K562 (cell line): Measurements from ENCODE around the gene P2RY6. TPM values are rescaled to one million over a fixed set of nuclear protein-coding genes. Genes with fewer than 3 reads are reported as not detected.

Experiments
- ATAC-seq: fragments of 200-7000 bp; cut with Tn5 transposase; 3 replicates; pipeline ENCODE4 v1.9.1; 2020; ENCODE audit warnings: moderate library complexity
- BruUV-seq: library from RNA; stranded (reverse); fragments of 400-500 nt; replicated peaks from 2 replicates; lab custom pipeline; 2021; lab: Mats Ljungman, UMichigan
- CTCF ChIA-PET: fragments of 300-600 bp; formaldehyde crosslinking; extraction: SDS; loops from one replicate; lab custom pipeline; 2021; ENCODE audit warnings: low intra/inter-chr PET ratio; lab: Yijun Ruan, JAX
- POLR2A ChIA-PET: fragments of 300-600, 350-650 bp; sonication (Branson Sonifier 250); formaldehyde crosslinking; extraction: SDS; loops from one replicate; lab custom pipeline; 2021; ENCODE audit warnings: antibody characterized with exemption, inconsistent platforms; lab: Yijun Ruan, JAX
- DNase-seq, 4 experiments: peaks; one replicate each; pipeline versions ENCODE4 v3.0.0 to v3.0.0-alpha.2; 2011 to 2018; ENCODE audit warnings: low spot score in 3 of 4, mixed read lengths in 3 of 4; ENCODE audit errors: extremely low read depth in 1 of 4
- FAIRE-seq: peaks from 2 replicates; lab custom pipeline; 2011; peaks lifted over from hg19 to GRCh38; lab: Jason Lieb, UNC
- H2AFZ ChIP-seq: 2 replicates; pipeline ENCODE4 v1.6.0; 2011; ENCODE audit warnings: low read depth, low read length, control low read depth, inconsistent platforms
- H3K27ac ChIP-seq: fragments of 200-600 bp; 3 replicates; pipeline ENCODE4 v1.8.0; 2011; ENCODE audit warnings: low read depth, mild to moderate bottlenecking, control low read depth, inconsistent platforms, low read length, moderate library complexity, mixed read lengths; ENCODE audit errors: extremely low read depth
- H3K27me3 ChIP-seq, 2 experiments: fragments of 300-600 bp in 1 of 2; 2 replicates in 1 of 2; 3 replicates in 1 of 2; pipeline versions ENCODE4 v1.6.0 to v1.8.0; 2011; ENCODE audit warnings: inconsistent platforms in 2 of 2, low read length in 2 of 2, mild to moderate bottlenecking in 1 of 2, mixed read lengths in 1 of 2, moderate library complexity in 1 of 2; ENCODE audit not compliant: control insufficient read depth in 2 of 2, insufficient read depth in 2 of 2
- H3K36me3 ChIP-seq: fragments of 300-600 bp; 3 replicates; pipeline ENCODE4 v1.8.0; 2011; ENCODE audit warnings: mild to moderate bottlenecking, low read length, inconsistent platforms; ENCODE audit not compliant: control insufficient read depth, insufficient read depth
- H3K4me1 ChIP-seq, 2 experiments: fragments of 200-600 bp in 1 of 2; replicated peaks in 1 of 2; 2 replicates in 1 of 2; 3 replicates in 1 of 2; pipeline versions ENCODE4 v1.5.1 to v1.8.0; 2011; ENCODE audit warnings: inconsistent platforms in 2 of 2, low read length in 2 of 2, mild to moderate bottlenecking in 1 of 2, mixed read lengths in 1 of 2, moderate library complexity in 1 of 2; ENCODE audit not compliant: control insufficient read depth in 2 of 2, insufficient read depth in 2 of 2
- H3K4me2 ChIP-seq: 2 replicates; pipeline ENCODE4 v1.6.1; 2011; ENCODE audit warnings: low read length, control low read depth, inconsistent platforms, mixed read lengths; ENCODE audit not compliant: insufficient read depth
- H3K4me3 ChIP-seq: fragments of 200-600 bp; sonication (generic), shearing (Covaris generic); 2 replicates; pipeline ENCODE4 v1.5.1; 2016; ENCODE audit warnings: control low read depth, inconsistent platforms
- H3K79me2 ChIP-seq: fragments of 200-600 bp; 3 replicates; pipeline ENCODE4 v1.8.0; 2011; ENCODE audit warnings: low read length, inconsistent platforms; ENCODE audit not compliant: control insufficient read depth, insufficient read depth
- H3K9ac ChIP-seq, 2 experiments: 2 replicates each; pipeline versions ENCODE4 v1.6.0 to v1.6.1; 2011; ENCODE audit warnings: low read depth in 2 of 2, low read length in 2 of 2, control low read depth in 1 of 2, inconsistent platforms in 1 of 2, mild to moderate bottlenecking in 1 of 2, mixed read lengths in 1 of 2; ENCODE audit not compliant: insufficient read depth in 1 of 2
- H3K9me1 ChIP-seq: one replicate; pipeline ENCODE4 v1.6.0; 2011; ENCODE audit warnings: inconsistent platforms, mild to moderate bottlenecking, low read length, moderate library complexity; ENCODE audit not compliant: control insufficient read depth, insufficient read depth
- H3K9me3 ChIP-seq: replicated peaks from 2 replicates; pipeline ENCODE4 v1.5.1; 2011; ENCODE audit warnings: low read depth, low read length, inconsistent platforms; ENCODE audit not compliant: control insufficient read depth, insufficient read depth
- H4K20me1 ChIP-seq: replicated peaks from 2 replicates; pipeline ENCODE4 v1.6.1; 2011; ENCODE audit warnings: low read length, inconsistent platforms, mixed read lengths; ENCODE audit not compliant: control insufficient read depth, insufficient read depth
- EWSR1 ChIP-seq: fragments of 450-650 bp; IDR thresholded peaks from 2 replicates; pipeline ENCODE4 v1.6.1; 2018; ENCODE audit warnings: borderline replicate concordance, mild to moderate bottlenecking, low read depth, moderate library complexity; ENCODE audit not compliant: partially characterized antibody
- FOSL1 ChIP-seq: fragments of 200-800 bp; sonication (Bioruptor generic); conservative IDR thresholded peaks from 2 replicates; pipeline ENCODE4 v1.6.1; 2016; ENCODE audit warnings: missing genetic modification characterization, missing compliant biosample characterization
- FOXO4 ChIP-seq: fragments of 450-650 bp; formaldehyde crosslinking; IDR thresholded peaks from 2 replicates; pipeline ENCODE4 v1.4.0; 2020; ENCODE audit warnings: mild to moderate bottlenecking, moderate library complexity
- HBP1 ChIP-seq: fragments of 450-650 bp; formaldehyde crosslinking; IDR thresholded peaks from 2 replicates; pipeline ENCODE4 v1.4.0; 2022; ENCODE audit warnings: missing genetic modification characterization
- HMG20A ChIP-seq: fragments of 450-650 bp; formaldehyde crosslinking; conservative IDR thresholded peaks from 2 replicates; pipeline ENCODE4 v1.4.0; 2020; ENCODE audit warnings: mild to moderate bottlenecking, mixed read lengths
- IRF9 ChIP-seq: fragments of 450-650 bp; IDR thresholded peaks from 2 replicates; pipeline ENCODE4 v1.6.1; 2016; ENCODE audit warnings: missing biosample characterization, missing genetic modification characterization
- PPARD ChIP-seq: fragments of 250-450 bp; sonication (Bioruptor Pico); IDR thresholded peaks from 2 replicates; pipeline ENCODE4 v1.8.0; 2022; ENCODE audit warnings: inconsistent platforms, mild to moderate bottlenecking, moderate library complexity
- SP1 ChIP-seq: sonication (generic); formaldehyde crosslinking; IDR thresholded peaks from 2 replicates; pipeline ENCODE4 v1.8.1; 2022; ENCODE audit warnings: mild to moderate bottlenecking, missing genetic modification reagents
- SRSF7 ChIP-seq: fragments of 200-400 bp; formaldehyde crosslinking; optimal IDR thresholded peaks from 2 replicates; pipeline ENCODE3; 2017; ENCODE audit warnings: mild to moderate bottlenecking, low read depth, low read length
- TEAD1 ChIP-seq, 2 experiments: fragments of 450-650 bp in 1 of 2; sonication (generic) in 1 of 2; formaldehyde crosslinking; IDR thresholded peaks; 2 replicates each; pipeline versions ENCODE4 v1.4.0 to v1.8.0; 2020 to 2022; ENCODE audit warnings: mild to moderate bottlenecking in 2 of 2, missing genetic modification reagents in 1 of 2
- THAP7 ChIP-seq: fragments of 250-450 bp; sonication (Bioruptor Pico); IDR thresholded peaks from 2 replicates; pipeline ENCODE4 v1.5.0; 2021
- ZBTB12 ChIP-seq: fragments of 250-450 bp; sonication (Bioruptor Pico); IDR thresholded peaks from 2 replicates; pipeline ENCODE4 v1.4.0; 2020
- ZBTB7A ChIP-seq: IDR thresholded peaks from 2 replicates; pipeline ENCODE4 v1.6.1; 2011; ENCODE audit warnings: low read depth, mild to moderate bottlenecking, low read length, moderate library complexity, borderline replicate concordance; ENCODE audit not compliant: control insufficient read depth
- ZNF431 ChIP-seq: sonication (generic); formaldehyde crosslinking; IDR thresholded peaks from 2 replicates; pipeline ENCODE4 v1.8.0; 2022; ENCODE audit warnings: mild to moderate bottlenecking, missing genetic modification reagents
- ZNF589 ChIP-seq: fragments of 200-800 bp; sonication (Bioruptor generic); IDR thresholded peaks from 2 replicates; pipeline ENCODE4 v1.6.1; 2016; ENCODE audit warnings: low read depth, missing genetic modification characterization, missing compliant biosample characterization
- WGBS: fragments of 100-300 bp; shearing (Covaris generic); methylation state at CpG from one replicate; pipeline ENCODE4 v1.1.6; 2016; ENCODE audit warnings: low coverage, mixed read lengths; ENCODE audit not compliant: insufficient coverage; ENCODE audit errors: missing lambda C conversion rate; 5-methylcytosine and 5-hydroxymethylcytosine counted together
- in situ Hi-C: fragments of 300-500 bp; cut with MboI; formaldehyde crosslinking; loops from 4 replicates; pipeline ENCODE4 v1.15.0; 2018; ENCODE audit warnings: inconsistent platforms, mixed read lengths
- intact Hi-C: fragments of 100-400 bp; cut with micrococcal nuclease; formaldehyde crosslinking; loops from 2 replicates; pipeline ENCODE4 v1.14.2; 2022
- polyA plus RNA-seq, 8 experiments: library from polyadenylated mRNA; depleted of rRNA in 4 of 8; stranded (reverse) in 5 of 8; unstranded in 3 of 8; fragments of >200 nt; fragmentation: Nextera tagmentation in 2 of 8; fragmentation: Illumina TruSeq in 1 of 8; extraction: Ambion mirVana in 2 of 8; extraction: Trizol in 1 of 8; gene quantifications; 2 replicates each; pipeline versions ENCODE4 v1.2.1 to v1.2.3, GENCODE V29; 2011 to 2014; ENCODE audit warnings: inconsistent platforms in 1 of 8, missing spikeins in 1 of 8
- total RNA-seq, 7 experiments: library from RNA; depleted of rRNA in 6 of 7; stranded (reverse); fragments of >200 nt in 6 of 7; fragmentation: Illumina TruSeq in 2 of 7; extraction: Trizol in 2 of 7; gene quantifications; 2 replicates each; pipeline versions ENCODE4 v1.2.1 to v1.2.3, GENCODE V29; 2011 to 2021; ENCODE audit warnings: low replicate concordance in 1 of 7

Gene P2RY6
- total and polyA plus RNA-seq, 9 of the 15 experiments (the other 6 are each of a cell fraction or from before 2014, with no cell fraction given), result not detected

GRCh38 chr11:73337846-73338245 lies 65.7 kb downstream of the P2RY6 start:
- 0% methylated on average over 2 of the region's 2 CpGs for WGBS
- H2AFZ ChIP-seq, result no peak overlapping the region
- no peak overlapping the region for H3K27ac ChIP-seq
- DNase-seq (no peak), ATAC-seq (no peak), FAIRE-seq (no peak)
- CTCF ChIA-PET, result no interaction called here
- H3K9me3 ChIP-seq, result no peaks in the 10 kb centered on the region
- H3K36me3 ChIP-seq, result no peaks in the 10 kb centered on the region
- H3K9me1 ChIP-seq, result no peaks in the 10 kb centered on the region
- peaks cover 7% of the 10 kb centered on the region; the same call in 1 of the 2 replicates for H4K20me1 ChIP-seq
- peaks cover 0 to 10% of the 10 kb centered on the region in 2 experiments; a peak in 2 of 5 replicates for H3K27me3 ChIP-seq
- H3K79me2 ChIP-seq, result no peaks in the 10 kb centered on the region
- H3K9ac ChIP-seq, result no peak overlapping the region
- no peak overlapping the region for H3K4me3 ChIP-seq
- no peak overlapping the region for H3K4me2 ChIP-seq
- no TSS peak for BruUV-seq
- intact Hi-C loops, result no loop called here
- H3K4me1 ChIP-seq, result peaks cover 13 to 16% of the 10 kb centered on the region in 2 experiments; a peak in 4 of 5 replicates
- POLR2A ChIA-PET, result interaction anchor here (1.8 kb wide), 1 partner anchor 55 kb away, joined by 5 read pairs; no protein-coding TSS in a partner anchor
- in situ Hi-C loops, result loop anchor here (5.0 kb wide), 1 partner anchor 46 kb away; no protein-coding TSS in a partner anchor
- TF ChIP-seq EWSR1 (no peak), ZBTB7A (no peak), IRF9 (tag) (no peak), SRSF7 (no peak), SP1 (CRISPR knock-in tag) (no peak), HBP1 (CRISPR knock-in tag) (no peak), ZNF431 (CRISPR knock-in tag) (no peak), THAP7 (no peak), PPARD (CRISPR knock-in tag) (no peak), FOXO4 (no peak), ZNF589 (no peak), FOSL1 (no peak), ZBTB12 (CRISPR knock-in tag) (no peak), HMG20A (no peak), TEAD1 (CRISPR knock-in tag; IDR thresholded peaks at IDR 0.05) (no peak)
